NCI-H187 (cell line): ENCODE data around the gene MUSTN1.

Experiments used
- DNase-seq, 2 experiments: peaks; one replicate each; lab custom pipeline; 2025; lab: John Stamatoyannopoulos, UW

Gene MUSTN1

GRCh38 chr3:52801839-52802238, 33.0 kb downstream of the MUSTN1 start:
- no peak for DNase-seq

GRCh38 chr3:52800079-52800478, 34.7 kb downstream of the MUSTN1 start:
- no peak for DNase-seq

- no peak for DNase-seq
Observed at GRCh38 chr3:52798978-52799476, 35.8 kb downstream of the MUSTN1 start.

- DNase-seq, result no peak
Observed at GRCh38 chr3:52798376-52798977, 36.3 kb downstream of the MUSTN1 start.

- DNase-seq, result no peak
Observed at GRCh38 chr3:52796411-52796810, 38.4 kb downstream of the MUSTN1 start.

GRCh38 chr3:52795298-52795900, 39.4 kb downstream of the MUSTN1 start:
- DNase-seq, result no peak

- DNase-seq, result no peak
Observed at GRCh38 chr3:52794612-52795099, 40.2 kb downstream of the MUSTN1 start, which contains the start of gene ITIH3. Gene ITIH3, plus strand, starts transcription at chr3:52794796. Its CDS starts 8 bp downstream, at chr3:52794804.

GRCh38 chr3:52793702-52794611, 40.9 kb downstream of the MUSTN1 start:
- no peak for DNase-seq

- no peak for DNase-seq
Observed at GRCh38 chr3:52792961-52793695, 41.7 kb downstream of the MUSTN1 start.

- no peak for DNase-seq
Observed at GRCh38 chr3:52792413-52792812, 42.4 kb downstream of the MUSTN1 start.

GRCh38 chr3:52791928-52792327, 42.9 kb downstream of the MUSTN1 start:
- no peak for DNase-seq

GRCh38 chr3:52791366-52791765, 43.5 kb downstream of the MUSTN1 start:
- no peak for DNase-seq

GRCh38 chr3:52790741-52791140, 44.1 kb downstream of the MUSTN1 start:
- DNase-seq, result no peak

GRCh38 chr3:52790337-52790736, 44.5 kb downstream of the MUSTN1 start:
- DNase-seq, result no peak

- DNase-seq, result no peak
Observed at GRCh38 chr3:52789746-52790040, 45.1 kb downstream of the MUSTN1 start.

- no peak for DNase-seq
Observed at GRCh38 chr3:52788890-52789745, 45.7 kb downstream of the MUSTN1 start.

GRCh38 chr3:52787672-52788625, 46.9 kb downstream of the MUSTN1 start:
- DNase-seq, result no peak

- no peak for DNase-seq
Observed at GRCh38 chr3:52787246-52787645, 47.6 kb downstream of the MUSTN1 start.

- DNase-seq, result no peak
Observed at GRCh38 chr3:52786330-52787215, 48.2 kb downstream of the MUSTN1 start.
